ENCODE measurements around the gene TNFSF13. TPM values are rescaled to one million over a fixed set of nuclear protein-coding genes. Genes with fewer than 3 reads are reported as not detected.

Gene TNFSF13
- total RNA-seq, 1 experiment from 2014 or later, result 6.3 TPM

DNA sequence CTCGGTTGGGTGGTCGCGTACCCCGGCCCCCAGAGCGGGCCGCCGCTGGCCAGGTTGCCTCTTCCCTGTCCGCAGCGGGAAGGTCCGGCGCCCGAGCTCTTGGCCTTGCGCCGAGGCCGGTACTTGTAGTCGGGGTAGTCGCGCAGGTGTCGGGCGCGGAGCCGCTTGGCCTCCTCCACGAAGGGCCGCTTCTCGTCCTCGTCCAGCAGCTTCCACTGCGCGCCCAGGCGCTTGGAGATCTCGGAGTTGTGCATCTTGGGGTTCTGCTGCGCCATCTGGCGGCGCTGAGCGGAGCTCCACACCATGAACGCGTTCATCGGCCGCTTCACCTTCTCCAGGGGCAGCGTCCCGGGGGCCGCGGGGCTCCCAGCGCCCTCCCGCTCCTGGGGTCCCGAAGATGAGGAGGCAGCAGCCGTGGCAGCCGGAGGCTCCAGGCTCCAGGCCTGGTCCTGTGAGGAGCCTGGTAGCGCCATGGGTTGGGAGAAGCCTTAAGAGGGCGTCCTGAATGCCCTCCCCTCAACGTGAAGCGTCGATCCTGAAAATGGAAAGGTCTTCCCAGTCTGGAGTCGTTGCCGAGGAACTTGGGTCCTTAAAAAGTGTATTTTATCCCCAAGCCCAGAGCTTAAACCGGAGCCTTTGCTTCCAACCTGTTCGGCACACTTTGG, 30.8 kb downstream of the TNFSF13 start:
- intact Hi-C loops (cut with micrococcal nuclease), result loop anchor here (1.0 to 2.0 kb wide), 2 partner anchors 28 to 75 kb away; partner anchors contain the start of gene SENP3
- ChIA-PET POLR2A (interaction anchor here (0.6 to 14.9 kb wide), 24 partner anchors 13 to 566 kb away, joined by 3 to 303 read pairs (median 4); partner anchors contain the start of genes CD68, DNAH2, FXR2 and NEURL4), CTCF (interaction anchor here (0.5 to 7.7 kb wide), 28 partner anchors 9 to 1122 kb away, joined by 3 to 89 read pairs (median 4); partner anchors contain the start of genes CD68, DNAH2, FXR2 and NAA38)
- peak overlapping the region; percentile 76 for H3K4me3 Mint-ChIP-seq (ENCODE audit: unreplicated experiment)
- H3K4me1 Mint-ChIP-seq (ENCODE audit: insufficient read depth, unreplicated experiment), result peaks cover 42% of the 10 kb centered on the region
- no peaks in the 10 kb centered on the region for H3K27me3 Mint-ChIP-seq (ENCODE audit: insufficient read depth, unreplicated experiment)
- DNase-seq (ENCODE audit: unreplicated experiment), result peak; percentile 92
- BruUV-seq (replicated peaks), result TSS peak; percentile 85
- H3K27ac Mint-ChIP-seq (ENCODE audit: low read depth, unreplicated experiment), result peak overlapping the region; percentile 78
- TF ChIP-seq, protein P1, sequence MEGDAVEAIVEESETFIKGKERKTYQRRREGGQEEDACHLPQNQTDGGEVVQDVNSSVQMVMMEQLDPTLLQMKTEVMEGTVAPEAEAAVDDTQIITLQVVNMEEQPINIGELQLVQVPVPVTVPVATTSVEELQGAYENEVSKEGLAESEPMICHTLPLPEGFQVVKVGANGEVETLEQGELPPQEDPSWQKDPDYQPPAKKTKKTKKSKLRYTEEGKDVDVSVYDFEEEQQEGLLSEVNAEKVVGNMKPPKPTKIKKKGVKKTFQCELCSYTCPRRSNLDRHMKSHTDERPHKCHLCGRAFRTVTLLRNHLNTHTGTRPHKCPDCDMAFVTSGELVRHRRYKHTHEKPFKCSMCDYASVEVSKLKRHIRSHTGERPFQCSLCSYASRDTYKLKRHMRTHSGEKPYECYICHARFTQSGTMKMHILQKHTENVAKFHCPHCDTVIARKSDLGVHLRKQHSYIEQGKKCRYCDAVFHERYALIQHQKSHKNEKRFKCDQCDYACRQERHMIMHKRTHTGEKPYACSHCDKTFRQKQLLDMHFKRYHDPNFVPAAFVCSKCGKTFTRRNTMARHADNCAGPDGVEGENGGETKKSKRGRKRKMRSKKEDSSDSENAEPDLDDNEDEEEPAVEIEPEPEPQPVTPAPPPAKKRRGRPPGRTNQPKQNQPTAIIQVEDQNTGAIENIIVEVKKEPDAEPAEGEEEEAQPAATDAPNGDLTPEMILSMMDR (IDR thresholded peaks at IDR 0.05; ENCODE audit: unreplicated experiment), result peak; percentile 88
- peaks cover 46% of the 10 kb centered on the region for H3K36me3 Mint-ChIP-seq (ENCODE audit: insufficient read depth, unreplicated experiment)
- H3K9me3 Mint-ChIP-seq (ENCODE audit: unreplicated experiment), result no peaks in the 10 kb centered on the region

DNA sequence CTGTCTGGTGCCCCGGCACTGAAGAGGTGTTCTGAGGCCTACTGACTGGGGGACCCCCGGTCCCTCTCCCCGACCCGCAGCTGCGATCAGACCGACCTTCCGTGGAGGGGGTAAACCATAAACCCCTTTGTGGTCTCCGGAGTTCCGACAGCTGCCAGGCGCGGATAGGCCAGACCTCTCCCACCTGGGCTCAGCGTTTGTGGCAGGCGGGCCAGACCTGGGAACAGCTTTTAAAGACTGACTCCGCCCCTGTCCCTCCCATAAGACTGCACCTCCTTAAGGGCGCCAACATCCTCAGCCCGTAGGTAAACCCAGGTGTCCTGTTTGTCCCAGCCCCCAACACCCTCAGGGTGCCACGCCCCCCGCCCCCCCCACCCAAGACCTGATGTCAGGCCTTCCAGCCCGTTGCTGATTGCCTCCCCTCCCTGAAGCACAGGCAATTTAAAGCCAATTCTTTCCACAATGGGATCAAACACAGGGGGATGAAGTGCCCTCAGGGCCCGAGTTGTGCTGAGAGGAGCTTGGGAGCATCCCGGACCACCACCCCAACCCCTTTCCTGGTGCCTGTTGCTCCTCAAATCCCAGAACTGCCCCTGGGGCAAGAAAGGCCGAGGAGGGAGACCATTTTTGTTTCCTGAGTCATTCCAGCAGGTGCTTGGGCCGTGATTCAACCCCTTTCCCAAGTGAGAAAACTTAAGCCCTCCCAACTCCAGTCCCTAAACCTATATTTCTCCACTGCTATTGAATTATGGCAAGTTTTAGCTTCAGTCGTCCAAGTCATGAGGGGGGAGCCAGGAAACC, 31.5 kb downstream of the TNFSF13 start, which contains the start of gene SOX15:
Gene SOX15, minus strand, starts transcription at position 204 of the 801 bp plus-strand sequence. CDS start 418 bp downstream, outside the sequence.
- TF ChIP-seq, protein P1 (IDR thresholded peaks at IDR 0.05; ENCODE audit: unreplicated experiment), result no peak
- Mint-ChIP-seq H3K36me3 (ENCODE audit: insufficient read depth, unreplicated experiment) (peaks cover 51% of the 10 kb centered on the region), H3K27ac (ENCODE audit: low read depth, unreplicated experiment) (peak within 1 kb of the TSS; percentile 78), H3K4me3 (ENCODE audit: unreplicated experiment) (peak within 1 kb of the TSS; percentile 76), H3K9me3 (ENCODE audit: unreplicated experiment) (no peaks in the 10 kb centered on the region), H3K4me1 (ENCODE audit: insufficient read depth, unreplicated experiment) (peaks cover 38% of the 10 kb centered on the region), H3K27me3 (ENCODE audit: insufficient read depth, unreplicated experiment) (no peaks in the 10 kb centered on the region)
- POLR2A ChIA-PET, result interaction anchor here (0.6 to 14.9 kb wide), 24 partner anchors 12 to 565 kb away, joined by 3 to 303 read pairs (median 4); partner anchors contain the start of genes CD68, DNAH2, FXR2 and NEURL4
- intact Hi-C loops (cut with micrococcal nuclease), result loop anchor here (1.0 to 2.0 kb wide), 3 partner anchors 25 to 75 kb away; partner anchors contain the start of genes FXR2 and SENP3
- DNase-seq (ENCODE audit: unreplicated experiment), result peak; percentile 80
- CTCF ChIA-PET, result interaction anchor here (0.6 to 7.7 kb wide), 21 partner anchors 8 to 1123 kb away, joined by 3 to 89 read pairs (median 4); partner anchors contain the start of genes CD68, DNAH2, FXR2 and TP53
- BruUV-seq (replicated peaks), result no TSS peak

DNA sequence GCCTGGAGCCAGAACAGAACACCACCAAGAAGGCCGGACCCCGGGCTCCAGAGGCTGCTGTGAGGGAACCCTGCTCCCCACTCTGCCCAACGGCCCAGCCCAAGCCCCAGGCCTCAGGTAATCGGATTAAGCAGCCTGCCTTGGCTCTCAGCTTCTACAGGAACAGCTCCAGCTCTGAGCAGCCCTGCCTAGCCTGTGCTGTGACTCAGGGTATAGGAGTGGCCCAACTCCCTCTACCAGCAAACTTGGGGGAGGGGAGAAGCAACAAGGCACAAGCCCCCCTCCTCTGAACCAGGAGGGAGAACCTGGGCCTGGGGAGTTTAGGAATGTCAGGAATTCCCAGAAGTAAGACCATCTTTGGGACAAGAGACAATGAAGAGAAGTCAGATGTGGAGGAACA, 32.2 kb downstream of the TNFSF13 start:
- Mint-ChIP-seq H3K27me3 (ENCODE audit: insufficient read depth, unreplicated experiment) (no peaks in the 10 kb centered on the region), H3K36me3 (ENCODE audit: insufficient read depth, unreplicated experiment) (peaks cover 58% of the 10 kb centered on the region), H3K27ac (ENCODE audit: low read depth, unreplicated experiment) (peak overlapping the region; percentile 78), H3K4me1 (ENCODE audit: insufficient read depth, unreplicated experiment) (peaks cover 37% of the 10 kb centered on the region), H3K9me3 (ENCODE audit: unreplicated experiment) (no peaks in the 10 kb centered on the region), H3K4me3 (ENCODE audit: unreplicated experiment) (peak overlapping the region; percentile 76)
- TF ChIP-seq, protein P1 (IDR thresholded peaks at IDR 0.05; ENCODE audit: unreplicated experiment), result no peak
- CTCF ChIA-PET, result interaction anchor here (0.6 to 4.4 kb wide), 8 partner anchors 11 to 266 kb away, joined by 3 to 59 read pairs (median 4); partner anchors contain the start of genes CD68 and FXR2
- POLR2A ChIA-PET, result interaction anchor here (0.5 to 14.9 kb wide), 11 partner anchors 15 to 155 kb away, joined by 3 to 303 read pairs (median 21); partner anchors contain the start of genes CD68, FXR2, POLR2A and SAT2
- DNase-seq (ENCODE audit: unreplicated experiment), result peak; percentile 65
- intact Hi-C loops (cut with micrococcal nuclease), result loop anchor here (2.0 kb wide), 1 partner anchor 24 kb away; the partner anchor contains the start of gene FXR2
- no TSS peak for BruUV-seq (replicated peaks)

All from MCF 10A (cell line).